ENCODE results near the gene ABCB4. TPM values are rescaled to one million over a fixed set of nuclear protein-coding genes. Genes with fewer than 3 reads are reported as not detected.
A peak's percentile ranks its signal among the peaks of the same experiment; 100 is the strongest.

ABCB4 gene
- total and polyA plus RNA-seq, 2 of the 8 experiments (the other 6 are each of a cell fraction or from before 2014, with no cell fraction given) = 0.54 to 0.60 TPM

DNA sequence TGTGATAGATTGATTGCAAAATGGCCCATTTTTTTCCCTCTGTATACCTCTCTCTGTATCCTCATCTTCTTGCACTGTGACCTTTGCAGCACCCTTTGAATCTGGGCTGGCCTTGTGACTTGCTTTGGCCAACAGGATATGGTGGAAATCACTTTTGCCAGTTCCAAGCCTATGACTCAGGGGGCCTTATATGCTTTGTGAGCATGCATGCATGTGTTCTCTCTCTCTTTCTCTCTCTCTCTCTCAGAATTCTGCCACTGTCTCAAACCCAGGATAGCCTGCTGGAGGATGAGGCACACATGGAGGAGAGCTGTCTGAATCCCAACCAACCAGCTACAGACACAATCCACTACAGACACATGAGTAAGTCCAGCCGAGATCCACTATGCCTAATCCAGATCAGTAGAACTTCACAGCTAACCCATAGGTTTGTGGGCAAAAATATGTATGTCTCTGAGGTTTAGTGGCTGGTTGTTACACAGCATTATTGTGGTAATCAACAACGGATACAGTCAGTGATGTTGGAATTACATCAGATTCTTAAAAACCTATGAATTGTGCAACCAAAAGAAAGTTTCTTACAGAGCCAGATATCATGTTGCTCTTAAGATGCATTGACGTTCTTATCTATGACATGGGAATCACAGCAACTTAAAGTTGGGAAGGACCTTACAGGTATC is 41.8 kb upstream of the ABCB4 start:
- POLR2A ChIA-PET (ENCODE audit: partially characterized antibody) = no interaction called here
- TF ChIP-seq SP4 (IDR thresholded peaks at IDR 0.05; ENCODE audit: low read length) (no peak), SIRT6 (IDR thresholded peaks at IDR 0.05; ENCODE audit: low read length) (no peak), TAF1 (IDR thresholded peaks at IDR 0.05; ENCODE audit: low read depth, low read length) (no peak), SRF (IDR thresholded peaks at IDR 0.05; ENCODE audit: low read depth, low read length) (no peak), SP2 (IDR thresholded peaks at IDR 0.05; ENCODE audit: low read length) (no peak), JUND (IDR thresholded peaks at IDR 0.05; ENCODE audit: low read length) (no peak), CBX5 (IDR thresholded peaks at IDR 0.05; ENCODE audit: low read depth, low read length) (no peak), KDM1A (IDR thresholded peaks at IDR 0.05; ENCODE audit: borderline replicate concordance, low read length) (no peak), ASH2L (IDR thresholded peaks at IDR 0.05; ENCODE audit: low read length) (no peak), POLR2AphosphoS5 (IDR thresholded peaks at IDR 0.05; ENCODE audit: low read depth, low read length) (no peak), SUZ12 (IDR thresholded peaks at IDR 0.05; ENCODE audit: low read length) (no peak)
- TF ChIP-seq, protein P1, sequence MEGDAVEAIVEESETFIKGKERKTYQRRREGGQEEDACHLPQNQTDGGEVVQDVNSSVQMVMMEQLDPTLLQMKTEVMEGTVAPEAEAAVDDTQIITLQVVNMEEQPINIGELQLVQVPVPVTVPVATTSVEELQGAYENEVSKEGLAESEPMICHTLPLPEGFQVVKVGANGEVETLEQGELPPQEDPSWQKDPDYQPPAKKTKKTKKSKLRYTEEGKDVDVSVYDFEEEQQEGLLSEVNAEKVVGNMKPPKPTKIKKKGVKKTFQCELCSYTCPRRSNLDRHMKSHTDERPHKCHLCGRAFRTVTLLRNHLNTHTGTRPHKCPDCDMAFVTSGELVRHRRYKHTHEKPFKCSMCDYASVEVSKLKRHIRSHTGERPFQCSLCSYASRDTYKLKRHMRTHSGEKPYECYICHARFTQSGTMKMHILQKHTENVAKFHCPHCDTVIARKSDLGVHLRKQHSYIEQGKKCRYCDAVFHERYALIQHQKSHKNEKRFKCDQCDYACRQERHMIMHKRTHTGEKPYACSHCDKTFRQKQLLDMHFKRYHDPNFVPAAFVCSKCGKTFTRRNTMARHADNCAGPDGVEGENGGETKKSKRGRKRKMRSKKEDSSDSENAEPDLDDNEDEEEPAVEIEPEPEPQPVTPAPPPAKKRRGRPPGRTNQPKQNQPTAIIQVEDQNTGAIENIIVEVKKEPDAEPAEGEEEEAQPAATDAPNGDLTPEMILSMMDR (IDR thresholded peaks at IDR 0.05; ENCODE audit: control extremely low read depth in 1 of 3, insufficient read depth in 1 of 3, low read depth in 1 of 3, low read length in 3 of 3) = no peak

More for the DNA sequence above, 41.8 kb upstream of the ABCB4 start:
- FAIRE-seq (no peak), DNase-seq (ENCODE audit: low read depth in 1 of 2, low spot score in 2 of 2) (no peak)
- no peak overlapping the region for H3K4ac ChIP-seq (replicated peaks; ENCODE audit: insufficient read length, low read depth, low read length)
- no peak overlapping the region for H3K4me3 ChIP-seq (ENCODE audit: extremely low read depth in 1 of 4, insufficient read depth in 2 of 4, low read depth in 3 of 4, low read length in 4 of 4)
- H3K79me1 ChIP-seq (ENCODE audit: low read depth, low read length) = no peaks in the 10 kb centered on the region
- H3K9me3 ChIP-seq (ENCODE audit: insufficient read depth in 2 of 2, low read depth in 1 of 2, low read length in 1 of 2) = no peaks in the 10 kb centered on the region
- H3K4me2 ChIP-seq (ENCODE audit: insufficient read depth in 1 of 2, low read depth in 2 of 2, low read length in 2 of 2) = no peak overlapping the region
- no peak overlapping the region for H4K91ac ChIP-seq (replicated peaks; ENCODE audit: insufficient read length, low read length)
- no peak overlapping the region for H2BK5ac ChIP-seq (ENCODE audit: low read depth, low read length)
- WGBS, 2 experiments (ENCODE audit: extremely low coverage in 1 of 2, insufficient coverage in 1 of 2, insufficient read length in 1 of 2, insufficient replicate concordance in 2 of 2, low coverage in 1 of 2, low lambda C conversion rate in 2 of 2, missing lambda C conversion rate in 1 of 2) = 88% methylated on average over 3 of the region's 3 CpGs; no CpG with 5 or more reads in 1 of the 2 experiments
- CTCF ChIA-PET (ENCODE audit: partially characterized antibody) = interaction anchor here (0.6 to 2.3 kb wide), 3 partner anchors 11 to 189 kb away, joined by 3 to 12 read pairs (median 3); no protein-coding TSS in a partner anchor
- no peak overlapping the region for H3K18ac ChIP-seq (ENCODE audit: extremely low read depth, low read length)
- H4K8ac ChIP-seq (ENCODE audit: extremely low read depth, insufficient read depth, low read length) = no peak overlapping the region
- H4K20me1 ChIP-seq (replicated peaks in 1 of 2; ENCODE audit: control insufficient read depth in 1 of 2, insufficient read depth in 2 of 2, low read length in 2 of 2) = no peaks in the 10 kb centered on the region
- no peak overlapping the region for H3K27ac ChIP-seq (ENCODE audit: low read depth, low read length)
- no peak overlapping the region for H4K5ac ChIP-seq (ENCODE audit: insufficient read length, low read depth, low read length)
- H2AFZ ChIP-seq (ENCODE audit: low read length) = 0 out of 2 replicates have a peak overlapping the region, but pooled peaks have one; percentile 26
- H3K23me2 ChIP-seq (ENCODE audit: low read depth, low read length) = no peaks in the 10 kb centered on the region
- H3K14ac ChIP-seq (ENCODE audit: insufficient read length) = no peak overlapping the region
- H2BK15ac ChIP-seq (ENCODE audit: low read length) = no peak overlapping the region
- H3K4me1 ChIP-seq (replicated peaks in 1 of 4; ENCODE audit: control insufficient read depth in 3 of 4, insufficient read depth in 4 of 4, low read length in 3 of 4) = no peaks in the 10 kb centered on the region
- H3K27me3 ChIP-seq (replicated peaks in 1 of 4; ENCODE audit: control insufficient read depth in 3 of 4, extremely low read depth in 1 of 4, insufficient read depth in 3 of 4, low read length in 3 of 4) = no peaks in the 10 kb centered on the region
- no peaks in the 10 kb centered on the region for H3K36me3 ChIP-seq (ENCODE audit: control insufficient read depth in 2 of 4, insufficient read depth in 4 of 4, low read length in 3 of 4)
- H2BK20ac ChIP-seq (ENCODE audit: low read length) = no peak overlapping the region
- H2BK12ac ChIP-seq (ENCODE audit: low read depth, low read length) = no peak overlapping the region; the same call in 1 of the 2 replicates
- no peak overlapping the region for H2BK120ac ChIP-seq (replicated peaks; ENCODE audit: low read depth, low read length)
- H2AK5ac ChIP-seq (ENCODE audit: low read depth, low read length) = no peak overlapping the region
- H3K56ac ChIP-seq (replicated peaks; ENCODE audit: insufficient read length, low read depth, low read length) = no peak overlapping the region
- H3K9ac ChIP-seq (replicated peaks in 1 of 4; ENCODE audit: extremely low read depth in 1 of 4, low read depth in 3 of 4, low read length in 3 of 4) = no peak overlapping the region
- no peak overlapping the region for H3K23ac ChIP-seq (ENCODE audit: insufficient read length)
- H3K79me2 ChIP-seq (ENCODE audit: control insufficient read depth in 1 of 2, insufficient read depth in 2 of 2, low read length in 2 of 2) = no peaks in the 10 kb centered on the region
